Keratinocyte (primary cell): ENCODE results near the gene BTBD16. TPM values are rescaled to one million over a fixed set of nuclear protein-coding genes. Genes with fewer than 3 reads are reported as not detected.

Experiments
- DNase-seq: peaks from one replicate; pipeline ENCODE4 v3.0.0-alpha.2; 2011; ENCODE audit warnings: low read depth, missing footprints, low spot score
- FAIRE-seq: peaks from 2 replicates; lab custom pipeline; 2011; peaks lifted over from hg19 to GRCh38; lab: Jason Lieb, UNC
- H2AFZ ChIP-seq: 2 replicates; pipeline ENCODE4 v1.6.0; 2012; ENCODE audit warnings: low read length, control low read depth, inconsistent platforms; ENCODE audit not compliant: control insufficient read depth
- H3K27ac ChIP-seq: 2 replicates; pipeline ENCODE4 v1.5.1; 2011; ENCODE audit warnings: low read length; ENCODE audit not compliant: control insufficient read depth, insufficient read depth
- H3K27me3 ChIP-seq: 3 replicates; pipeline ENCODE4 v1.6.0; 2011; ENCODE audit warnings: low read length; ENCODE audit not compliant: control insufficient read depth, insufficient read depth; ENCODE audit errors: extremely low read depth
- H3K36me3 ChIP-seq, 2 experiments: 2 replicates in 1 of 2; 3 replicates in 1 of 2; pipeline ENCODE4 v1.5.1; 2011; ENCODE audit warnings: low read length in 2 of 2, mild to moderate bottlenecking in 1 of 2; ENCODE audit not compliant: control insufficient read depth in 2 of 2, insufficient read depth in 2 of 2; ENCODE audit errors: extremely low read depth in 1 of 2
- H3K4me1 ChIP-seq: 3 replicates; pipeline ENCODE4 v1.5.1; 2011; ENCODE audit warnings: low read length; ENCODE audit not compliant: control insufficient read depth, insufficient read depth; ENCODE audit errors: extremely low read depth
- H3K4me2 ChIP-seq: 3 replicates; pipeline ENCODE4 v1.6.0; 2011; ENCODE audit warnings: low read depth, low read length; ENCODE audit not compliant: control insufficient read depth, insufficient read depth; ENCODE audit errors: extremely low read depth
- H3K4me3 ChIP-seq, 3 experiments: fragments of 200-600 bp in 1 of 3; sonication (generic) in 1 of 3; 2 replicates in 2 of 3; 3 replicates in 1 of 3; pipeline ENCODE4 v1.5.1; 2011 to 2016; ENCODE audit warnings: low read length in 3 of 3, mild to moderate bottlenecking in 3 of 3, control low read depth in 2 of 3, inconsistent platforms in 1 of 3, low read depth in 1 of 3, mixed read lengths in 1 of 3, mixed run types in 1 of 3, moderate library complexity in 1 of 3; ENCODE audit not compliant: control insufficient read depth in 2 of 3, insufficient read depth in 2 of 3; ENCODE audit errors: extremely low read depth in 1 of 3
- H3K79me2 ChIP-seq: 2 replicates; pipeline ENCODE4 v1.6.0; 2012; ENCODE audit warnings: low read length; ENCODE audit not compliant: control insufficient read depth, insufficient read depth
- H3K9ac ChIP-seq: 3 replicates; pipeline ENCODE4 v1.6.0; 2011; ENCODE audit warnings: low read length; ENCODE audit not compliant: control insufficient read depth, insufficient read depth; ENCODE audit errors: extremely low read depth
- H3K9me1 ChIP-seq: 3 replicates; pipeline ENCODE4 v1.6.0; 2011; ENCODE audit warnings: low read length; ENCODE audit not compliant: control insufficient read depth, insufficient read depth; ENCODE audit errors: extremely low read depth
- H3K9me3 ChIP-seq: 2 replicates; pipeline ENCODE4 v1.5.1; 2012; ENCODE audit warnings: low read depth, low read length; ENCODE audit not compliant: control insufficient read depth
- H4K20me1 ChIP-seq: 3 replicates; pipeline ENCODE4 v1.6.0; 2011; ENCODE audit warnings: low read length; ENCODE audit not compliant: control insufficient read depth, insufficient read depth; ENCODE audit errors: extremely low read depth
- CTCF ChIP-seq, 3 experiments: IDR thresholded peaks in 1 of 3; conservative IDR thresholded peaks in 1 of 3; optimal IDR thresholded peaks in 1 of 3; 2 replicates in 2 of 3; 3 replicates in 1 of 3; pipeline versions ENCODE3 to v1.5.1; 2011; ENCODE audit warnings: low read length in 3 of 3, mild to moderate bottlenecking in 3 of 3, moderate library complexity in 2 of 3, control low read depth in 1 of 3, inconsistent platforms in 1 of 3; ENCODE audit not compliant: insufficient read depth in 2 of 3; ENCODE audit errors: extremely low read depth in 1 of 3
- EZH2 ChIP-seq: IDR thresholded peaks from one replicate; pipeline ENCODE4 v1.6.1; 2012; ENCODE audit warnings: inconsistent platforms, mild to moderate bottlenecking, low read length, moderate library complexity
- dilution Hi-C: fragments of 300-500 bp; cut with MboI; formaldehyde crosslinking; loops from one replicate; pipeline ENCODE4 v1.7.0; 2020; ENCODE audit warnings: low sequenced_read_pairs; ENCODE audit not compliant: extremely low pct_ligation_motif_present
- polyA plus RNA-seq, 5 experiments: library from polyadenylated mRNA; depleted of rRNA in 3 of 5; stranded (reverse) in 3 of 5; stranded (forward) in 1 of 5; unstranded in 1 of 5; fragments of >200 nt; gene quantifications; 1 replicate in 1 of 5; 2 replicates in 3 of 5; 3 replicates in 1 of 5; pipeline versions ENCODE4 v1.2.1 to v1.2.3, GENCODE V29; 2011 to 2012; ENCODE audit warnings: missing spikeins in 2 of 5, low read depth in 1 of 5, low replicate concordance in 1 of 5

Gene BTBD16
- polyA plus RNA-seq, 1 donor (not counting 4 experiments of a cell fraction or from before 2014, with no cell fraction given): 4.9 TPM

GRCh38 chr10:122362621-122363020 lies 91.5 kb downstream of the BTBD16 start:
- DNase-seq: no peak
- no peak overlapping the region for H3K4me3 ChIP-seq
- no peaks in the 10 kb centered on the region for H3K36me3 ChIP-seq
- peak overlapping the region; percentile 36 for H3K4me2 ChIP-seq
- H2AFZ ChIP-seq: no peak overlapping the region
- no peaks in the 10 kb centered on the region for H4K20me1 ChIP-seq
- H3K79me2 ChIP-seq: no peaks in the 10 kb centered on the region
- H3K4me1 ChIP-seq: peaks cover 27% of the 10 kb centered on the region
- no peaks in the 10 kb centered on the region for H3K9me3 ChIP-seq
- H3K27me3 ChIP-seq: no peaks in the 10 kb centered on the region
- H3K9ac ChIP-seq: no peak overlapping the region
- no peak overlapping the region for H3K27ac ChIP-seq
- TF ChIP-seq EZH2: no peak
- peak in 1 of 3 experiments; percentile 9 for TF ChIP-seq CTCF (optimal IDR thresholded peaks at IDR 0.05 in 1 of 3, IDR thresholded peaks at IDR 0.05 in 1 of 3, conservative IDR thresholded peaks at IDR 0.05 in 1 of 3; ENCODE audit: extremely low read depth in 1 of 3, insufficient read depth in 2 of 3, low read length in 3 of 3)
- dilution Hi-C loops: no loop called here
- H3K9me1 ChIP-seq: no peaks in the 10 kb centered on the region
- FAIRE-seq: peak; percentile 75

- Histone ChIP-seq H3K27ac (peak overlapping the region; percentile 35), H3K4me2 (no peak overlapping the region), H3K27me3 (no peaks in the 10 kb centered on the region), H3K9me3 (no peaks in the 10 kb centered on the region), H3K9ac (no peak overlapping the region), H4K20me1 (no peaks in the 10 kb centered on the region), H3K4me1 (peaks cover 27% of the 10 kb centered on the region), H2AFZ (no peak overlapping the region), H3K4me3 (no peak overlapping the region), H3K36me3 (no peaks in the 10 kb centered on the region), H3K79me2 (no peaks in the 10 kb centered on the region), H3K9me1 (no peaks in the 10 kb centered on the region)
- no peak for TF ChIP-seq CTCF (optimal IDR thresholded peaks at IDR 0.05 in 1 of 3, IDR thresholded peaks at IDR 0.05 in 1 of 3, conservative IDR thresholded peaks at IDR 0.05 in 1 of 3; ENCODE audit: extremely low read depth in 1 of 3, insufficient read depth in 2 of 3, low read length in 3 of 3)
- TF ChIP-seq EZH2: no peak
- dilution Hi-C loops: no loop called here
- no peak for DNase-seq
- FAIRE-seq: peak; percentile 81
These were observed 92.2 kb downstream of the BTBD16 start for GRCh38 chr10:122363311-122363710.
